HEK293 (cell line): ENCODE results near the gene RPL39.

Experiments used
- KLF16 ChIP-seq: fragments of 450-650 bp; formaldehyde crosslinking; IDR thresholded peaks from 2 replicates; pipeline ENCODE4 v1.5.1; 2017; ENCODE audit warnings: missing biosample characterization, missing genetic modification characterization
- ZBTB21 ChIP-seq: fragments of 450-650 bp; formaldehyde crosslinking; IDR thresholded peaks from 2 replicates; pipeline ENCODE4 v1.5.1; 2017; ENCODE audit warnings: missing biosample characterization, missing genetic modification characterization
- ZNF274 ChIP-seq, 2 experiments: fragments of 200-500 bp in 1 of 2; fragments of 450-650 bp in 1 of 2; sonication (Bioruptor generic) in 1 of 2; formaldehyde crosslinking in 1 of 2; IDR thresholded peaks; 2 replicates each; pipeline versions ENCODE4 v1.5.1 to v1.6.1; 2014 to 2016; ENCODE audit warnings: borderline replicate concordance in 1 of 2, inconsistent platforms in 1 of 2, low read length in 1 of 2, missing biosample characterization in 1 of 2, missing genetic modification characterization in 1 of 2
- ZNF292 ChIP-seq: fragments of 450-650 bp; formaldehyde crosslinking; IDR thresholded peaks from 2 replicates; pipeline ENCODE4 v1.5.1; 2016; ENCODE audit warnings: low read depth, missing biosample characterization, missing genetic modification characterization, borderline replicate concordance
- ZNF426 ChIP-seq: fragments of 450-650 bp; formaldehyde crosslinking; IDR thresholded peaks from 2 replicates; pipeline ENCODE4 v1.5.1; 2017; ENCODE audit warnings: missing biosample characterization, missing genetic modification characterization, mild to moderate bottlenecking, inconsistent platforms, moderate library complexity
- ZNF624 ChIP-seq: fragments of 450-650 bp; formaldehyde crosslinking; IDR thresholded peaks from 2 replicates; pipeline ENCODE4 v1.5.1; 2017; ENCODE audit warnings: missing biosample characterization, missing genetic modification characterization
- ZNF768 ChIP-seq: fragments of 450-650 bp; formaldehyde crosslinking; IDR thresholded peaks from 2 replicates; pipeline ENCODE4 v1.5.1; 2018; ENCODE audit warnings: missing biosample characterization, mild to moderate bottlenecking, missing genetic modification characterization

- TF ChIP-seq ZNF274 (IDR thresholded peaks at IDR 0.05; ENCODE audit: low read length) (no peak), ZNF274 (tag by site-specific recombination; IDR thresholded peaks at IDR 0.05; ENCODE audit: borderline replicate concordance) (no peak), ZBTB21 (tag by site-specific recombination) (no peak), KLF16 (tag by site-specific recombination) (no peak), ZNF624 (no peak), ZNF768 (tag by site-specific recombination) (no peak), ZNF292 (tag by site-specific recombination) (no peak), ZNF426 (tag by site-specific recombination) (no peak)
Measured at GRCh38 chrX:119783026-119783425, 8.4 kb downstream of the RPL39 start.
